SU-DHL-6 (cell line): ENCODE data around the gene MCTP1.

Source experiments
- H2AFZ ChIP-seq: fragments of 200-600 bp; sonication (generic); 2 replicates; pipeline ENCODE4 v1.6.1; 2014; ENCODE audit warnings: low read depth, mild to moderate bottlenecking, moderate library complexity, mixed read lengths, antibody characterized with exemption, low read length; ENCODE audit not compliant: severe bottlenecking
- H3F3A ChIP-seq: fragments of 200-600 bp; shearing (Covaris generic); 2 replicates; pipeline ENCODE4 v1.6.0; 2016; ENCODE audit warnings: antibody characterized with exemption, mild to moderate bottlenecking; ENCODE audit not compliant: insufficient read depth
- H3K27ac ChIP-seq: fragments of 200-600 bp; sonication (generic); 2 replicates; pipeline ENCODE4 v1.5.1; 2016; ENCODE audit warnings: low read depth, mild to moderate bottlenecking, low read length, moderate library complexity, mixed read lengths
- H3K27me3 ChIP-seq: fragments of 200-600 bp; sonication (generic), shearing (Covaris generic); 2 replicates; pipeline ENCODE4 v1.6.0; 2014; ENCODE audit warnings: mild to moderate bottlenecking, low read length
- H3K36me3 ChIP-seq: fragments of 200-600 bp; sonication (generic); 2 replicates; pipeline ENCODE4 v1.6.1; 2014; ENCODE audit warnings: mild to moderate bottlenecking, low read length, mixed read lengths
- H3K4me2 ChIP-seq: fragments of 300-600, 200-600 bp; shearing (Covaris generic), sonication (generic); 2 replicates; pipeline ENCODE4 v1.6.0; 2014; ENCODE audit warnings: low read length, low read depth, mild to moderate bottlenecking; ENCODE audit not compliant: poor library complexity, severe bottlenecking
- H3K4me3 ChIP-seq: fragments of 200-600 bp; sonication (generic); 2 replicates; pipeline ENCODE4 v1.5.1; 2014; ENCODE audit warnings: antibody characterized with exemption, low read length, mild to moderate bottlenecking, mixed read lengths; ENCODE audit not compliant: insufficient read depth, poor library complexity, severe bottlenecking
- H3K79me2 ChIP-seq: fragments of 200-600 bp; sonication (generic); 2 replicates; pipeline ENCODE4 v1.6.1; 2014; ENCODE audit warnings: mild to moderate bottlenecking, low read length, moderate library complexity; ENCODE audit not compliant: insufficient read depth
- H3K9ac ChIP-seq: fragments of 200-600 bp; sonication (generic); 2 replicates; pipeline ENCODE4 v1.7.0; 2014; ENCODE audit warnings: mild to moderate bottlenecking, low read length
- H3K9me2 ChIP-seq: fragments of 200-600 bp; sonication (generic); replicated peaks from 2 replicates; pipeline ENCODE4 v1.6.1; 2014; ENCODE audit warnings: low read length; ENCODE audit not compliant: insufficient read depth
- H3K9me3 ChIP-seq: fragments of 200-600 bp; sonication (generic); 2 replicates; pipeline ENCODE4 v1.6.1; 2014; ENCODE audit warnings: low read length, mixed read lengths; ENCODE audit not compliant: insufficient read depth
- H4K20me1 ChIP-seq: fragments of 200-600 bp; sonication (generic); 2 replicates; pipeline ENCODE4 v1.6.1; 2014; ENCODE audit warnings: low read depth, mild to moderate bottlenecking, antibody characterized with exemption, low read length, moderate library complexity, mixed read lengths
- EZH2phosphoT487 ChIP-seq: fragments of 200-600 bp; sonication (generic), shearing (Covaris generic); conservative IDR thresholded peaks from 2 replicates; pipeline ENCODE4 v1.6.1; 2018; ENCODE audit warnings: mild to moderate bottlenecking, antibody characterized with exemption, low read length, moderate library complexity, mixed read lengths
- TF ChIP-seq, protein P1 (sequence below): fragments of 200-600 bp; sonication (generic); IDR thresholded peaks from one replicate; pipeline ENCODE4 v1.5.1; 2017; ENCODE audit warnings: antibody characterized with exemption, mild to moderate bottlenecking, low read length, moderate library complexity; ENCODE audit not compliant: insufficient read depth, poor library complexity, severe bottlenecking

Gene MCTP1

DNA sequence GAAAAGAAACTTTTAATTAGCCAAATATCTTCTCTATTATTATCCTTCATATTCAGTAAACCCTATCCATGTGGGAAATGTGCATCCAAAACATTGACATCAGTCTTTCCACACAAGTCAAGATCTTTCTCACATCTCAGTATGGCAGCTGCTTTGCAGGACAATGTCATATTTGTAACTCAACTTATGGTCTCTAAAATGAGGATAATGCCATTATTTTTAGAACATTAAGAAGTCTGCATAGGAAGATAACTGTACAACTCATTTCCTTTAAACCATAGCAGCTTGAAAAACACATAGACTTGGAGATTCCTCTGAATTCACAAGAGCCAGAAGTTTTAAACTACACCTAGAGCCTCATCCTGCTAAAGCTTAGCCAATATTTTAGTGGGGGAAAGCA lies 43.7 kb downstream of the MCTP1 start:
- no peak overlapping the region for H3K27ac ChIP-seq
- no peaks in the 10 kb centered on the region for H3F3A ChIP-seq
- TF ChIP-seq, protein P1, sequence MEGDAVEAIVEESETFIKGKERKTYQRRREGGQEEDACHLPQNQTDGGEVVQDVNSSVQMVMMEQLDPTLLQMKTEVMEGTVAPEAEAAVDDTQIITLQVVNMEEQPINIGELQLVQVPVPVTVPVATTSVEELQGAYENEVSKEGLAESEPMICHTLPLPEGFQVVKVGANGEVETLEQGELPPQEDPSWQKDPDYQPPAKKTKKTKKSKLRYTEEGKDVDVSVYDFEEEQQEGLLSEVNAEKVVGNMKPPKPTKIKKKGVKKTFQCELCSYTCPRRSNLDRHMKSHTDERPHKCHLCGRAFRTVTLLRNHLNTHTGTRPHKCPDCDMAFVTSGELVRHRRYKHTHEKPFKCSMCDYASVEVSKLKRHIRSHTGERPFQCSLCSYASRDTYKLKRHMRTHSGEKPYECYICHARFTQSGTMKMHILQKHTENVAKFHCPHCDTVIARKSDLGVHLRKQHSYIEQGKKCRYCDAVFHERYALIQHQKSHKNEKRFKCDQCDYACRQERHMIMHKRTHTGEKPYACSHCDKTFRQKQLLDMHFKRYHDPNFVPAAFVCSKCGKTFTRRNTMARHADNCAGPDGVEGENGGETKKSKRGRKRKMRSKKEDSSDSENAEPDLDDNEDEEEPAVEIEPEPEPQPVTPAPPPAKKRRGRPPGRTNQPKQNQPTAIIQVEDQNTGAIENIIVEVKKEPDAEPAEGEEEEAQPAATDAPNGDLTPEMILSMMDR, result no peak
- no peak for TF ChIP-seq EZH2phosphoT487
- H3K9ac ChIP-seq, result no peak overlapping the region
- no peaks in the 10 kb centered on the region for H3K79me2 ChIP-seq
- no peak overlapping the region for H2AFZ ChIP-seq
- no peaks in the 10 kb centered on the region for H3K9me2 ChIP-seq
- H3K4me2 ChIP-seq, result no peak overlapping the region
- no peaks in the 10 kb centered on the region for H3K36me3 ChIP-seq
- no peaks in the 10 kb centered on the region for H3K27me3 ChIP-seq
- no peaks in the 10 kb centered on the region for H4K20me1 ChIP-seq
- no peak overlapping the region for H3K4me3 ChIP-seq
- no peaks in the 10 kb centered on the region for H3K9me3 ChIP-seq

DNA sequence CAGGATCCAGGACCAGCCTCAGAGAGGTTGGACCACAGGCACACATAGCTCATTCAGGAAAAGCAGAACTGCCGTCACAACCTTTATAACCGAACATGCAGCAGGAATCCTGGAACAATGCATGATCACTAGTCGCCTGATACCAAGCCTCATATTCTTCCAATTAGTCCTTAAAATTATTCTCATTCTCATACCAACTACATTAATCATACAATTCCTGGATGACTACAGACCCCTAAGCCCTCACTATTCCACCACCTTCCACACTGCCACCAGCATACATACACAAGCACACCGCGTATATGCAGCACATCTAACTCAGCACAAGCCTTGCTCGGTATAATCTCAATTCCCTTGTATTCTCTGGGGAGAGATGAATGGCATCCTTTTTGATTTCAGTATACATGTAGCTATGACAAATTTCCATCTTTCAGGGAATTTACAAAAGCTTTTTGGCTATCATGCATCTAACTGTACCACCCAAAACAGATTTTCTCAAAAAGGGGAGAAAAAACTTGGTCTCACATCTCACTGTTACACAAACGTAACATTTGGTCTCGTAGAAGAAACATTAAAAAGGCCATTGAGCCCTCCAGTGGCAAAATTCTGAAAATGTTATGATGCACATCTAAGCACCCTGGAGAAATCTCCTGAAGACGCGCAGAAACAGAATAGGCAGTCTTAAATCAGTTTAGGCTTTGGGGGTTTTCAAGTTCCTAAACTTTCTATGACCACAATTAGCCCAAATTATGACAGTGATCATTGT lies 46.2 kb downstream of the MCTP1 start:
- Histone ChIP-seq H3K27me3 (no peaks in the 10 kb centered on the region), H3K27ac (no peak overlapping the region), H2AFZ (no peak overlapping the region), H3K4me3 (no peak overlapping the region), H3K36me3 (no peaks in the 10 kb centered on the region), H3K9me3 (no peaks in the 10 kb centered on the region), H3K4me2 (no peak overlapping the region), H3F3A (no peaks in the 10 kb centered on the region), H3K9me2 (no peaks in the 10 kb centered on the region), H3K79me2 (no peaks in the 10 kb centered on the region), H3K9ac (no peak overlapping the region), H4K20me1 (no peaks in the 10 kb centered on the region)
- TF ChIP-seq EZH2phosphoT487, result no peak
- TF ChIP-seq, protein P1, result no peak

DNA sequence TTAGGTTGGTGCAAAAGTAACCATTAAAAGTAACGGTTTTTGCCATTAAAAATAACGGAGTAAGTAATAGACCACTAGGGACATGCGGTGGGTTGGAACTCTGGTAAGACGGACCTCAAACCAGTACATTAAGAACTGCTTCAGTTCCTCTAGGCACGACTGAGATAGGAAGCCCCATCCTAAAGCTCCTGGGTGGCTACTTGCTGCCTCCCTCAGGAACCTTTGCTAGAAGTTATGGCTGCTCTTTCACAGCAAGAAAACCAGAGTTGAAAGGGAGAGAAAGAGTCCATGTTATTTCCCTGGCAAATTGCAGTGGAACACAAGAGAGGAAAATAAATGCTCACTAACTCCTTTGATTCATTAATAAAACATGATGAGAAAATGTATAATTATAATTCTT lies 47.6 kb downstream of the MCTP1 start:
- Histone ChIP-seq H3K9me3 (no peaks in the 10 kb centered on the region), H4K20me1 (no peaks in the 10 kb centered on the region), H2AFZ (no peak overlapping the region), H3K79me2 (no peaks in the 10 kb centered on the region), H3K9ac (no peak overlapping the region), H3K36me3 (no peaks in the 10 kb centered on the region), H3K9me2 (no peaks in the 10 kb centered on the region), H3F3A (no peaks in the 10 kb centered on the region), H3K27ac (no peak overlapping the region), H3K4me3 (no peak overlapping the region), H3K4me2 (no peak overlapping the region), H3K27me3 (no peaks in the 10 kb centered on the region)
- TF ChIP-seq, protein P1, result no peak
- TF ChIP-seq EZH2phosphoT487, result no peak
